KMS-11 (cell line): Measurements from ENCODE around the gene POR.
"Not testable (repeated sequence)": the region's sequence is repeated elsewhere in the genome, so short reads cannot be mapped to it uniquely, and the experiment has no call there.

Experiments
- H2AFZ ChIP-seq: fragments of 200-600 bp; sonication (generic); 2 replicates; pipeline ENCODE4 v1.6.1; 2016; ENCODE audit warnings: antibody characterized with exemption, mixed run types, low read depth
- H3K27ac ChIP-seq: fragments of 200-600 bp; sonication (generic); 2 replicates; pipeline ENCODE4 v1.6.1; 2016; ENCODE audit warnings: mild to moderate bottlenecking, mixed run types
- H3K27me3 ChIP-seq: fragments of 200-600 bp; sonication (generic); 2 replicates; pipeline ENCODE4 v1.6.1; 2017; ENCODE audit warnings: mild to moderate bottlenecking, low read depth, mixed run types, moderate library complexity; ENCODE audit not compliant: insufficient read depth
- H3K36me3 ChIP-seq: fragments of 200-600 bp; sonication (generic); 2 replicates; pipeline ENCODE4 v1.6.1; 2017; ENCODE audit warnings: mild to moderate bottlenecking, mixed run types; ENCODE audit not compliant: insufficient read depth
- H3K4me1 ChIP-seq: fragments of 200-600 bp; sonication (generic); 2 replicates; pipeline ENCODE4 v1.6.1; 2016; ENCODE audit warnings: mild to moderate bottlenecking, low read depth, mixed run types; ENCODE audit not compliant: poor library complexity, severe bottlenecking
- H3K4me2 ChIP-seq: fragments of 200-600 bp; sonication (generic); 2 replicates; pipeline ENCODE4 v1.7.0; 2016; ENCODE audit warnings: mild to moderate bottlenecking, mixed run types
- H3K4me3 ChIP-seq: fragments of 200-600 bp; sonication (generic); IDR thresholded peaks from 2 replicates; pipeline ENCODE4 v1.6.1; 2017; ENCODE audit warnings: low read depth, low read length, mixed read lengths; ENCODE audit not compliant: insufficient read depth
- H3K79me2 ChIP-seq: fragments of 200-600 bp; sonication (generic); 2 replicates; pipeline ENCODE4 v1.6.1; 2016; ENCODE audit warnings: low read depth, mixed run types; ENCODE audit not compliant: insufficient read depth
- H3K9ac ChIP-seq: fragments of 200-600 bp; sonication (generic); 2 replicates; pipeline ENCODE4 v1.6.1; 2016; ENCODE audit warnings: mild to moderate bottlenecking, mixed run types
- H4K20me1 ChIP-seq: fragments of 200-600 bp; sonication (generic); 2 replicates; pipeline ENCODE4 v1.6.1; 2016; ENCODE audit warnings: mild to moderate bottlenecking, mixed run types; ENCODE audit not compliant: insufficient read depth
- TF ChIP-seq, protein P1 (sequence below): fragments of 200-600 bp; sonication (generic); conservative IDR thresholded peaks from 2 replicates; pipeline ENCODE4 v1.6.1; 2017; ENCODE audit warnings: low read depth, mild to moderate bottlenecking, antibody characterized with exemption, low read length, moderate library complexity, mixed read lengths

The POR gene

DNA sequence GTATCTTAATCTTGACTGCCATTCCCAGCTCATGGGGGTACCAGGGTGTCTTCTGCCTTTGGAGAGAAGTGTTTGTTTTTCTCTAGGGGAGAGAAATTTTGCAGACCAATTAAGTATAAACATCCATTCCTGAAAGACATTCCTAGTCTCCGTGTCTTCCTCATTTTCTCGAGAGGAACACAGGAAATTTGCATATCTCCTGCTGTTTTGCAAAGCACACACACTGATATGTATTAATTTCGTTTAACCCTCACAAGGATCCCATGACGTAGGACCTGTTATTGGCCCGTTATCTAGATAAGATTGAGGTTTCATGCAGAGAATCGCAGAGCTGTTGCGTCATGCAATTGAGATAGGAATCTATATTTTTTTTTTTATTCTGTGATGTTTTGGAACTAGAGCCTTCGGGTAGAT is 35.2 kb upstream of the POR start:
- H3K4me1 ChIP-seq, result peaks cover 48% of the 10 kb centered on the region
- peak overlapping the region; percentile 29; the same call in 1 of the 2 replicates for H3K27ac ChIP-seq
- H3K27me3 ChIP-seq, result no peaks in the 10 kb centered on the region
- peak overlapping the region; percentile 43; the same call in 1 of the 2 replicates for H2AFZ ChIP-seq
- H3K79me2 ChIP-seq, result peaks cover 21% of the 10 kb centered on the region
- no peaks in the 10 kb centered on the region for H4K20me1 ChIP-seq
- TF ChIP-seq, protein P1, sequence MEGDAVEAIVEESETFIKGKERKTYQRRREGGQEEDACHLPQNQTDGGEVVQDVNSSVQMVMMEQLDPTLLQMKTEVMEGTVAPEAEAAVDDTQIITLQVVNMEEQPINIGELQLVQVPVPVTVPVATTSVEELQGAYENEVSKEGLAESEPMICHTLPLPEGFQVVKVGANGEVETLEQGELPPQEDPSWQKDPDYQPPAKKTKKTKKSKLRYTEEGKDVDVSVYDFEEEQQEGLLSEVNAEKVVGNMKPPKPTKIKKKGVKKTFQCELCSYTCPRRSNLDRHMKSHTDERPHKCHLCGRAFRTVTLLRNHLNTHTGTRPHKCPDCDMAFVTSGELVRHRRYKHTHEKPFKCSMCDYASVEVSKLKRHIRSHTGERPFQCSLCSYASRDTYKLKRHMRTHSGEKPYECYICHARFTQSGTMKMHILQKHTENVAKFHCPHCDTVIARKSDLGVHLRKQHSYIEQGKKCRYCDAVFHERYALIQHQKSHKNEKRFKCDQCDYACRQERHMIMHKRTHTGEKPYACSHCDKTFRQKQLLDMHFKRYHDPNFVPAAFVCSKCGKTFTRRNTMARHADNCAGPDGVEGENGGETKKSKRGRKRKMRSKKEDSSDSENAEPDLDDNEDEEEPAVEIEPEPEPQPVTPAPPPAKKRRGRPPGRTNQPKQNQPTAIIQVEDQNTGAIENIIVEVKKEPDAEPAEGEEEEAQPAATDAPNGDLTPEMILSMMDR, result no peak
- H3K4me3 ChIP-seq, result peak overlapping the region; percentile 77
- H3K36me3 ChIP-seq, result peaks cover 13% of the 10 kb centered on the region; the same call in 1 of the 2 replicates
- peak overlapping the region; percentile 91 for H3K4me2 ChIP-seq
- peak overlapping the region; percentile 59; the same call in 1 of the 2 replicates for H3K9ac ChIP-seq

DNA sequence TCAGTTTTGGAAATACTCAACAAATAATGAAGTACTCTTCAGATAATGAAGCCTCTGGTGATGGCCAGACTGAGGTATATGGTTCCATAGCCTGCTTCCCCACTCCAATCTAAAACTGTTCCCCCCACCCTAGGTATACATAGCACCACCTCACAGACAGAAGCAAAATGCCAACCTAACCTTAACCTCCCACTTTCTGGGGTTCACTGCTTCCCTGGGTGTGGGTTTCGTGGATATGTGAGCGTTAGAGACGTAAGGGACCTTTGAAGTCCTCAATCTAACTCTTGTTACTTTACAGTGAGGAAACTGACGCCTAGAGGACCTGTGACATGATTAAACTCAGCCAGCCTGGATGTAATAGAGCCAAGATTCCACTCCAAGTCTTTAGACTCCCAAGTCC is 34.7 kb upstream of the POR start:
- Histone ChIP-seq H3K4me3 (no peak overlapping the region), H3K4me2 (peak overlapping the region; percentile 91), H3K79me2 (peaks cover 21% of the 10 kb centered on the region), H3K36me3 (peaks cover 13% of the 10 kb centered on the region; the same call in 1 of the 2 replicates), H4K20me1 (no peaks in the 10 kb centered on the region), H3K27me3 (no peaks in the 10 kb centered on the region), H3K27ac (no peak overlapping the region), H3K4me1 (peaks cover 43% of the 10 kb centered on the region), H3K9ac (no peak overlapping the region), H2AFZ (no peak overlapping the region)
- TF ChIP-seq, protein P1, result no peak

DNA sequence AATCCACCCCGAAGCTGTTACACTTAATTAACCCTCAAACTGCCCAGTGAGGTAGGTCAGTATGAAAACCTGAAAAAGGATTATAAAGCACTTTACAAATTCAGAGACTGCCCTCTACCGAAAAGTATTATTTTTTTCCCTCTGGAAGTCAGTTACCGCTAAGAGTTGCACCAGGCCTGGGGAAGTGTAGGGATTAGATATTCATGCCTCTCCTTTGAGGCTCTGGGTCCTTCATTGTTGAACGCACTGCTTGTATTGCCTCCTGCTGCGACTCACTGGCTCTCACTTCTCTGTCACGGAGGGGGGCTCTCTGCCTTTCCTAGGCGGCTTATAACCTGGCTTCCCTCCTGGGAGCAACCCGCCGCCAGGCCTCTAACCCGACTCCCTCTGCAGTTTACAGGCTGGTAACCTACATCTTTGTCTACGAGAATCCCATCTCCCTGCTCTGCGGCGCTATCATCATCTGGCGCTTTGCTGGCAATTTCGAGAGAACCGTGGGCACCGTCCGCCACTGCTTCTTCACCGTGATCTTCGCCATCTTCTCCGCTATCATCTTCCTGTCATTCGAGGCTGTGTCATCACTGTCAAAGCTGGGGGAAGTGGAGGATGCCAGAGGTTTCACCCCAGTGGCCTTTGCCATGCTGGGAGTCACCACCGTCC is 33.4 kb upstream of the POR start:
- Histone ChIP-seq H3K4me3 (no peak overlapping the region), H3K27ac (no peak overlapping the region), H3K9ac (no peak overlapping the region), H3K4me2 (no peak overlapping the region), H3K79me2 (peaks cover 21% of the 10 kb centered on the region), H3K4me1 (peaks cover 31% of the 10 kb centered on the region), H3K27me3 (no peaks in the 10 kb centered on the region), H3K36me3 (peaks cover 13% of the 10 kb centered on the region; the same call in 1 of the 2 replicates), H2AFZ (no peak overlapping the region), H4K20me1 (no peaks in the 10 kb centered on the region)
- TF ChIP-seq, protein P1, result no peak

DNA sequence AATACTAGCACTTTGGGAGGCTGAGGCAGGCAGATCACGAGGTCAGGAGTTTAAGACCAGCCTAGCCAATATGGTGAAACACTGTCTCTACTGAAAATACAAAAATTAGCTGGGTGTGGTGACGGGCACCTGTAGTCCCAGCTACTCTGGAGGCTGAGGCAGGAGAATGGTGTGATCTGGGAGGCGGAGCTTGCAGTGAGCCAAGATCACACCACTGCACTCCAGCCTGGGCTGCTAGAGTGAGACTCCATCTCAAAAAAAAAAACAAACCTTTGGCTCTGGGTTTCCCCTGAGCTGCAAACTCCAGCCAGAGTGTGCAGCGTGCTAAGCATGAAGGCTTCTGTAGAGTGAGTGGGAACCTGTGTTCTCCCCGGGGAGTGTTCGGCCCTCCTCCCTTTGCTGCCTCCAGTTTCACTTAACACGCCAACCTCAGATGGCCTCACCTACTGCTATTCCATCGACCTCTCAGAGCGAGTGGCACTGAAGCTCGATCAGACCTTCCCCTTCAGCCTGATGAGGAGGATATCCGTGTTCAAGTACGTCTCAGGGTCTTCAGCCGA is 31.6 kb upstream of the POR start:
- not testable (repeated sequence) for H3K27ac ChIP-seq, H3K9ac ChIP-seq, H3K4me3 ChIP-seq, H3K27me3 ChIP-seq, H2AFZ ChIP-seq, H4K20me1 ChIP-seq, H3K4me2 ChIP-seq
- peaks cover 21% of the 10 kb centered on the region for H3K79me2 ChIP-seq
- peaks cover 13% of the 10 kb centered on the region; the same call in 1 of the 2 replicates for H3K36me3 ChIP-seq
- H3K4me1 ChIP-seq, result peaks cover 13% of the 10 kb centered on the region

DNA sequence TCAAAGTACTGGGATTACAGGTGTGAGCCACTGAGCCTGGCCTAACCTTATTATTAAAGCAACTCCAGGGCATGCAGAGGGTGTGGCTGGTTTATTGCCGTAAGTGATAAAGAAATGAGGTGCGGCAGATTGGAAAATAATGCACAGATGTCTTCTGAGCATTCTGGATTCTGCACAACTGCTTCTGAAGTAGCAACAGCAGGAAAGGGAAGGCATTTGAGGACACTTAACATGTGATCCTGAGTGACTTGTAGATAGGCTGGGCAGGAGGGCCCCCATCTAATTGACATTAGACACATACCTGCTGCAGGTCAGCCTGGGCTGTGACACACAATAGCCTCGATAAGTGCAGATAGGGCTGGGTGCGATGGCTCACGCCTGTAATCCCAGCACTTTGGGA is 30.5 kb upstream of the POR start:
- H3K27me3 ChIP-seq, result no peaks in the 10 kb centered on the region
- H3K4me3 ChIP-seq, result no peak overlapping the region
- H3K79me2 ChIP-seq, result peaks cover 15% of the 10 kb centered on the region
- no peaks in the 10 kb centered on the region for H4K20me1 ChIP-seq
- H3K36me3 ChIP-seq, result peaks cover 13% of the 10 kb centered on the region; the same call in 1 of the 2 replicates
- H2AFZ ChIP-seq, result no peak overlapping the region
- H3K4me1 ChIP-seq, result peaks cover 10% of the 10 kb centered on the region
- H3K9ac ChIP-seq, result no peak overlapping the region
- H3K27ac ChIP-seq, result no peak overlapping the region
- no peak overlapping the region for H3K4me2 ChIP-seq
- TF ChIP-seq, protein P1, result no peak
